T-helper 17 cell (primary cell): ENCODE measurements around the gene NCAM2. TPM values are rescaled to one million over a fixed set of nuclear protein-coding genes. Genes with fewer than 3 reads are reported as not detected.

Experiments used
- ATAC-seq: fragments of 150-1000 bp; cut with Tn5 transposase; 2 replicates; pipeline ENCODE4 v1.10.0; 2021; ENCODE audit warnings: mild to moderate bottlenecking, moderate library complexity
- DNase-seq, 3 donors: peaks; one replicate each; pipeline versions ENCODE4 v3.0.0 to v3.0.0-alpha.2; 2020 to 2021
- H3K9me3 ChIP-seq: one replicate; pipeline ENCODE4 v1.7.0; 2013; ENCODE audit warnings: low read length, mild to moderate bottlenecking; ENCODE audit not compliant: control insufficient read depth, poor library complexity, severe bottlenecking
- H3K27ac Mint-ChIP-seq: one replicate; pipeline ENCODE4 v1.8.0; 2022; ENCODE audit warnings: mild to moderate bottlenecking, moderate library complexity, mixed read lengths
- H3K27me3 Mint-ChIP-seq: one replicate; pipeline ENCODE4 v1.8.0; 2022; ENCODE audit warnings: mixed read lengths
- H3K36me3 Mint-ChIP-seq: one replicate; pipeline ENCODE4 v1.8.0; 2022; ENCODE audit warnings: low read depth, mixed read lengths
- H3K4me1 Mint-ChIP-seq: one replicate; pipeline ENCODE4 v1.8.0; 2022; ENCODE audit warnings: mild to moderate bottlenecking, mixed read lengths
- H3K4me3 Mint-ChIP-seq: one replicate; pipeline ENCODE4 v1.8.0; 2022; ENCODE audit warnings: mild to moderate bottlenecking, moderate library complexity, mixed read lengths
- total RNA-seq, 4 donors: library from RNA in 2 of 4; stranded (reverse) in 2 of 4; gene quantifications; one replicate each; pipeline ENCODE4 v1.2.3 and lab custom pipeline; 2022 to 2026

NCAM2 gene
- total RNA-seq, 2 donors from 2014 or later, result not detected

- Mint-ChIP-seq H3K27me3 (no peaks in the 10 kb centered on the region), H3K4me3 (no peak overlapping the region)
These were observed 87.0 kb downstream of the NCAM2 start for GRCh38 chr21:21085206-21085605.

GRCh38 chr21:21096956-21097355 lies 98.7 kb downstream of the NCAM2 start:
- no peak for DNase-seq
- ATAC-seq, result no peak
- Mint-ChIP-seq H3K4me3 (no peak overlapping the region), H3K4me1 (no peaks in the 10 kb centered on the region), H3K27ac (no peak overlapping the region), H3K27me3 (no peaks in the 10 kb centered on the region), H3K36me3 (no peaks in the 10 kb centered on the region)
- no peaks in the 10 kb centered on the region for H3K9me3 ChIP-seq

More at GRCh38 chr21:21085206-21085605, 87.0 kb downstream of the NCAM2 start:
- ATAC-seq (no peak), DNase-seq (no peak)
- H3K27ac Mint-ChIP-seq, result no peak overlapping the region
- no peaks in the 10 kb centered on the region for H3K9me3 ChIP-seq
- H3K4me1 Mint-ChIP-seq, result no peaks in the 10 kb centered on the region
- H3K36me3 Mint-ChIP-seq, result no peaks in the 10 kb centered on the region

- no peaks in the 10 kb centered on the region for H3K27me3 Mint-ChIP-seq
- H3K9me3 ChIP-seq, result no peaks in the 10 kb centered on the region
- no peak for DNase-seq
- no peak overlapping the region for H3K27ac Mint-ChIP-seq
- no peaks in the 10 kb centered on the region for H3K4me1 Mint-ChIP-seq
- no peaks in the 10 kb centered on the region for H3K36me3 Mint-ChIP-seq
- no peak overlapping the region for H3K4me3 Mint-ChIP-seq
- no peak for ATAC-seq
These were observed 99.3 kb downstream of the NCAM2 start for GRCh38 chr21:21097466-21097865.

- Mint-ChIP-seq H3K4me1 (no peaks in the 10 kb centered on the region), H3K27me3 (no peaks in the 10 kb centered on the region), H3K4me3 (no peak overlapping the region), H3K36me3 (no peaks in the 10 kb centered on the region), H3K27ac (no peak overlapping the region)
- no peaks in the 10 kb centered on the region for H3K9me3 ChIP-seq
- no peak for ATAC-seq
- DNase-seq, result no peak
These were observed 103.7 kb downstream of the NCAM2 start for GRCh38 chr21:21101911-21102310.

GRCh38 chr21:21102896-21103295 lies 104.7 kb downstream of the NCAM2 start:
- H3K27ac Mint-ChIP-seq, result no peak overlapping the region
- no peak overlapping the region for H3K4me3 Mint-ChIP-seq
- H3K27me3 Mint-ChIP-seq, result no peaks in the 10 kb centered on the region
- DNase-seq, result no peak
- H3K9me3 ChIP-seq, result no peaks in the 10 kb centered on the region
- ATAC-seq, result no peak
- no peaks in the 10 kb centered on the region for H3K4me1 Mint-ChIP-seq
- no peaks in the 10 kb centered on the region for H3K36me3 Mint-ChIP-seq

GRCh38 chr21:21103692-21104091 lies 105.5 kb downstream of the NCAM2 start:
- no peak for ATAC-seq
- H3K9me3 ChIP-seq, result no peaks in the 10 kb centered on the region
- Mint-ChIP-seq H3K4me3 (no peak overlapping the region), H3K4me1 (no peaks in the 10 kb centered on the region), H3K27ac (no peak overlapping the region), H3K27me3 (no peaks in the 10 kb centered on the region), H3K36me3 (no peaks in the 10 kb centered on the region)
- no peak for DNase-seq

- H3K4me1 Mint-ChIP-seq, result no peaks in the 10 kb centered on the region
- no peak overlapping the region for H3K4me3 Mint-ChIP-seq
- H3K27ac Mint-ChIP-seq, result no peak overlapping the region
- no peak for ATAC-seq
- no peaks in the 10 kb centered on the region for H3K27me3 Mint-ChIP-seq
- no peak for DNase-seq
- H3K9me3 ChIP-seq, result no peaks in the 10 kb centered on the region
- no peaks in the 10 kb centered on the region for H3K36me3 Mint-ChIP-seq
These were observed 111.5 kb downstream of the NCAM2 start for GRCh38 chr21:21109736-21110135.

GRCh38 chr21:21111309-21111920 lies 113.2 kb downstream of the NCAM2 start:
- Mint-ChIP-seq H3K27ac (no peak overlapping the region), H3K4me3 (no peak overlapping the region), H3K27me3 (no peaks in the 10 kb centered on the region), H3K4me1 (no peaks in the 10 kb centered on the region), H3K36me3 (no peaks in the 10 kb centered on the region)
- DNase-seq (no peak), ATAC-seq (no peak)
- no peaks in the 10 kb centered on the region for H3K9me3 ChIP-seq

- no peaks in the 10 kb centered on the region for H3K4me1 Mint-ChIP-seq
- H3K27ac Mint-ChIP-seq, result no peak overlapping the region
- no peak for DNase-seq
- H3K27me3 Mint-ChIP-seq, result no peaks in the 10 kb centered on the region
- H3K36me3 Mint-ChIP-seq, result no peaks in the 10 kb centered on the region
- no peak for ATAC-seq
- H3K4me3 Mint-ChIP-seq, result no peak overlapping the region
- H3K9me3 ChIP-seq, result no peaks in the 10 kb centered on the region
These were observed 116.3 kb downstream of the NCAM2 start for GRCh38 chr21:21114461-21114860.

- no peaks in the 10 kb centered on the region for H3K9me3 ChIP-seq
- ATAC-seq (no peak), DNase-seq (no peak)
- no peak overlapping the region for H3K4me3 Mint-ChIP-seq
- no peaks in the 10 kb centered on the region for H3K36me3 Mint-ChIP-seq
- H3K4me1 Mint-ChIP-seq, result no peaks in the 10 kb centered on the region
- no peaks in the 10 kb centered on the region for H3K27me3 Mint-ChIP-seq
- H3K27ac Mint-ChIP-seq, result no peak overlapping the region
These were observed 120.9 kb downstream of the NCAM2 start for GRCh38 chr21:21119091-21119490.

GRCh38 chr21:21122680-21123079 lies 124.5 kb downstream of the NCAM2 start:
- H3K4me1 Mint-ChIP-seq, result no peaks in the 10 kb centered on the region
- H3K4me3 Mint-ChIP-seq, result no peak overlapping the region
- H3K27ac Mint-ChIP-seq, result no peak overlapping the region
- no peaks in the 10 kb centered on the region for H3K36me3 Mint-ChIP-seq
- H3K27me3 Mint-ChIP-seq, result no peaks in the 10 kb centered on the region
- H3K9me3 ChIP-seq, result no peaks in the 10 kb centered on the region
- DNase-seq, result no peak
- no peak for ATAC-seq

- DNase-seq (no peak), ATAC-seq (no peak)
- Mint-ChIP-seq H3K4me1 (no peaks in the 10 kb centered on the region), H3K27me3 (no peaks in the 10 kb centered on the region), H3K27ac (no peak overlapping the region), H3K36me3 (no peaks in the 10 kb centered on the region), H3K4me3 (no peak overlapping the region)
- no peaks in the 10 kb centered on the region for H3K9me3 ChIP-seq
These were observed 134.2 kb downstream of the NCAM2 start for GRCh38 chr21:21132390-21132789.

- no peak overlapping the region for H3K4me3 Mint-ChIP-seq
- no peaks in the 10 kb centered on the region for H3K36me3 Mint-ChIP-seq
- H3K9me3 ChIP-seq, result no peaks in the 10 kb centered on the region
- DNase-seq (no peak), ATAC-seq (no peak)
- no peaks in the 10 kb centered on the region for H3K4me1 Mint-ChIP-seq
- no peak overlapping the region for H3K27ac Mint-ChIP-seq
- no peaks in the 10 kb centered on the region for H3K27me3 Mint-ChIP-seq
These were observed 139.8 kb downstream of the NCAM2 start for GRCh38 chr21:21137986-21138385.

GRCh38 chr21:21146587-21147373 lies 148.6 kb downstream of the NCAM2 start:
- Mint-ChIP-seq H3K4me3 (no peak overlapping the region), H3K27me3 (no peaks in the 10 kb centered on the region)

More at GRCh38 chr21:21146587-21147373, 148.6 kb downstream of the NCAM2 start:
- no peaks in the 10 kb centered on the region for H3K9me3 ChIP-seq
- DNase-seq (no peak), ATAC-seq (no peak)
- H3K36me3 Mint-ChIP-seq, result no peaks in the 10 kb centered on the region
- H3K4me1 Mint-ChIP-seq, result no peaks in the 10 kb centered on the region
- H3K27ac Mint-ChIP-seq, result no peak overlapping the region
